NCI-H2107 (cell line): Measurements from ENCODE around the gene RSU1.
"Not testable (repeated sequence)": the region's sequence is repeated elsewhere in the genome, so short reads cannot be mapped to it uniquely, and the experiment has no call there.

Experiments
- DNase-seq: peaks from one replicate; lab custom pipeline; 2025; lab: John Stamatoyannopoulos, UW

RSU1 gene

GRCh38 chr10:16817125-16818019 is at the start of gene RSU1:
Gene RSU1, minus strand, starts transcription at chr10:16817424. Its CDS starts 343 bp downstream, at chr10:16817081.
- peak; percentile 91 for DNase-seq

DNA sequence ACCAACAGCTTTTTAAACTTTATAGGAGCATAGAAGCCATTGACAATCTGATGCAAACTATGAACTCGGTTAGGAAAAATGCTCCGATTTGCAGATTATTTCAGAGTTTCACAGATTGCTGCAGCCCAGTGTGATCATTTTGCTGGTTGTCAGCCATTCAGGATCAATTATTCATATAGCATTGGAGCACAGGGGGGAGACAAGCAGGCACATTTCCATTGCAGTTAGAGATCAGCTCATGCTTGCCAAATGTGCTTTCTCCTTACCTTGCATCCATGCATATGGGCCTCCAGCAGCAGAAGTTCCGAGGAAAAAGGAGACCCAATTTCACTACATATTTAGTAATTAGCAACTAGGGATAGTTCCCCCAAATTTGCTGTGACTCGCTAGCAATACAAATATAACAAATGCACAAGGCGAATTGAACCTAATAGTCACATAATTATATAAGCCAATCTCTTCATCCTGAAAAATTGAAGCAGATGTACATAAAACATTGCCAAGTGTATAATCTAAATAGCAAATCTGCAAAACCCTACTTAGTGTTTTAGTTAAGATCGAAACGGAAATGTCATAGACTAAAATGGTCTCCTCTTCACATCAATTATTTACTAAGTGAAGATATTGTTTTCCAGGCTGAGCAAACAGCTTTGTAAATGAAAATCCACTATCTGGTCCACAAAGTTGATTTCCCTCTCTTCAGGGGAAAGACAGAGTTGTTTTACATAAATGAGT is 49.5 kb upstream of the RSU1 start:
- no peak for DNase-seq

DNA sequence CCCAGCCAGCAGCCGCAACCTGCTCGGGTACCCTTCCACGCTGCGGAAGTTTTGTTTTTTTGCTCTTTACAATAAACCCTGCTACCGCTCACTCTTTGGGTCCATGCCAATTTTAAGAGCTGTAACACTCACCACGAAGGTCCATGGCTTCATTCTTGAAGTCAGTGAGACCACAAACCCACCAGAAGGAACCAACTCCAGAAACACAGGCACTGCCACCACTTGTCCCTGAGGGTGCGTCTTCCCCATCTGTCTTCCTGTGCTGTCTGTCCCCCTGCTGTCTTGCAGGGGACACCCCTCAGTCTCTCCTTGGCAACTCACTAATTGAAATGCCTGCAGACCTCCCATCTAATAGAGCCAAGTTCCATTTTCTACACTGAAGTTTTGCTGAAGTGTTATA is 48.5 kb upstream of the RSU1 start:
- no peak for DNase-seq

- no peak for DNase-seq
Measured at GRCh38 chr10:16863766-16864165, 46.5 kb upstream of the RSU1 start.

- DNase-seq = no peak
Measured at GRCh38 chr10:16857419-16857818, 40.2 kb upstream of the RSU1 start.

DNA sequence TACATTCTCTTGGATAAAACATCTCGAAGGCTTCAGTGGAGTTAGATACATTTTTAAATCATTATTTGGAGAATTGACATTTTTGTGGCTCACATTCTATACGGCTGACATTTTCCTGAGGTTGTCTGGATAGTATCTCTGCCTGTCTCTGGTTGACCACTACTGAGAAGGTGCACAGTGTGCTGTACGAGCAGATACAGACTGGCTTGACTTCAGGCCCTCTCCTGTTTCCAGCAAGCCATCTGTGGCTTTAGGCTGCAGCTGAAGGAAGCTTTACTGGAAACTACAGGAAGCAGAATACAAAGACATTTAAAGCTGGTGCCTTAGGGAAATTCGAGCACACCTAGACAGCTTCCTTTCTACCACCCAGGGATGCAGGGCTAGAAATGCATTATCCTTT is 39.3 kb upstream of the RSU1 start:
- no peak for DNase-seq

GRCh38 chr10:16856092-16856491 is 38.9 kb upstream of the RSU1 start:
- no peak for DNase-seq

GRCh38 chr10:16854623-16855022 is 37.4 kb upstream of the RSU1 start:
- no peak for DNase-seq

- no peak for DNase-seq
Measured at GRCh38 chr10:16853809-16854208, 36.6 kb upstream of the RSU1 start.

- no peak for DNase-seq
Measured at GRCh38 chr10:16853201-16853600, 36.0 kb upstream of the RSU1 start.

- no peak for DNase-seq
Measured at GRCh38 chr10:16852624-16853023, 35.4 kb upstream of the RSU1 start.

- DNase-seq = no peak
Measured at GRCh38 chr10:16848562-16849154, 31.4 kb upstream of the RSU1 start.

GRCh38 chr10:16847644-16848043 is 30.4 kb upstream of the RSU1 start:
- no peak for DNase-seq

GRCh38 chr10:16845248-16845647 is 28.0 kb upstream of the RSU1 start:
- DNase-seq = no peak

DNA sequence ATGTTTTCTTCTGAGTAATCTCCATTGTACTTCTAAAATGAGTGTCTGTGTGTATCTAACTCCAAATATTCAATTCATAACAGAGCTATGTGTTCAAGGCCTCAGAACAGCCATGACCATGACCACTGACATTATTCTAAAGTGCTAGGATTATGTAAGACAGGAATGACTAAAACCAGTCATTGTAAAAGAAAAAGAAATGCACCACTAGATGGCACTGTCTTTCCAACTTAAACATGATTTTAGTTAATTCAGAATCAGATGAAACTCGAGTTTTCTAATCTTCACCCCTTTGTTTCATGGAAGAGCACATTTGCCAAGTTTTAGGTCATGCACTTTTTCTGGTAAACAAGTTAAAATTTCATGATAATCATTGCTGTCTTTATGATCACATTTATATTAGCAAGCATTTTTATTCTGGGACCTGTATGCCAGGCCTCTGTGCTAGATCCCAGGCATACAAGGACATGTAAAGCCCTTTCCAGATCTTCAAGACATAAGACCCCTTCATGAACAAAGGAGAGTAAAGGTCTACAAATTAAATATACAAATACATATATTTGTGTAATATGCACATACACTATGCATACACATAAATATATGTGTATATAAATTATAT is 26.1 kb upstream of the RSU1 start:
- DNase-seq = no peak

GRCh38 chr10:16835228-16835627 is 18.0 kb upstream of the RSU1 start:
- DNase-seq = no peak

DNA sequence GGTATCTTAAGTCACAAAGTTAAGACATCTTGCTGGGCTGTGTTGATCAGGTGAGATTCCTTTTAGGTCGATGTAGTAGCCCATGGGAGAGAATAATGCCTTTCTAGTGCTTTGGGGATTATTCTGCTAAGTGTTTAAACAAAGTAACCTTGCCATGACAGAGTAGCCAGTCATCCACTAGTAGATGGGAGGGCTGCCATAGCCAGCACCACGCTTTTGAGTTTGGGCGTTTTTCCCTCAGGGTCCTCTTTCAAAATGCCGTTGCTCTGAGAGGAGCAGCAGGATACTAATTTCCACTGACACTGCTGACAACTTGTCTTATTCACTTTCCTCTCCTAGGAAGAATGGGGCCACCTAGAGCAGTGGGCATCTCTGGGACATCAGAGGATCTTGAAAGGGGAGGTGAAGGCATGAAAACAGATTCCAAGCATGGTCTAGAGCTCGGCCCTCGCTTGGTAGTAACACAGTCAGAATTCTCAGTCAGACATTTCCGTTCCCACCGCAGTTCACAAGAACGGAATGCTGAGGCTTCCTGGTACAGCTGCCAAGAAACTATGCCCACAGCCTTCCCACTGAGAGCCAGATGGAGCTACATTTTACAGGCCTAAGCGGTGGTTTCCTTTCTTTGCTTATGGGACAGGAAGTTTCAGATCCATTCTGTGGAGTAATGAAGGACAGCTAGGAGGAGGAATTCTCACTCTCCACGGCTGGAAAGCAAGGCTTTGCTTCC is 15.3 kb upstream of the RSU1 start:
- no peak for DNase-seq

DNA sequence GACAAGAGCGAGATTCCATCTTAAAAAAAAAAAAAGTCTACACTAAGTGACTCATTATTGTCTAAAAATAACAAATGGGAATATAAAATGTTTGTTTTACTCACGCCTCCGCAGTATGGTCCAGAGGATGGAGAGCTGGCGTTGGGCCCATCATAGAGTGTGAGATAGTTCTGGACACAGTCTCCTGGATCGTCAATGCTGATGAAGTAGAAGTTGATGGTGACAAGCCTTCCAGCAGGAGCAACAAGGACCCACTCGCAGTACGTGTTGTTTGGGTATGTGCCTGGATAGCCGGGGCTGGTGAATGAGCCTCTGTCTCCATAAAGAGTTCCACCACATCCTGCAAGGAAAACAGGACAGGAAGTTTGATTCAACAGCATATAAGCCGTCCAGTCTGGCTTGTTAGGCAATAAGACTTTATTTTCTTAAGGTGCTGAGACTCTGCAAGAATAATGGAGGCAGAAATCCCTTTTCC is 11.5 kb upstream of the RSU1 start:
- no peak for DNase-seq

- DNase-seq = no peak
Measured at GRCh38 chr10:16828114-16828568, 10.9 kb upstream of the RSU1 start.

DNA sequence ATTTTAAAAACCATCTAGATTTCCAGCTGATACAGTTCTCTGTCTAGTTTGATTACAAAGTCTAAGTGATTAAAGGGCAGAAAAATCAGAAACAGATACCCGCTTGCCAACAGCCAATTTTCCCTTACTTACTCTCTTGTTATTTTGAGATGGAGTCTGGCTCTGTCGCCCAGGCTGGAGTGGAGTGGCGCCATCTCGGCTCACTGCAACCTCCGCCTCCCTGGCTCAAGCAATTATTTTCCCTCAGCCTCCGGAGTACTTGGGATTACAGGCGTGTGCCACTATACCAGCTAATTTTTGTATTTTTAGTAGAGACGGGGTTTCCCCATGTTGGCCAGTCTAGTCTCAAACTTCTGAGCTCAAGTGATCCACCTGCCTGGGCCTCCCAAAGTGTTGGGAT is 10.2 kb upstream of the RSU1 start:
- not testable (repeated sequence) for DNase-seq

GRCh38 chr10:16822726-16823360 is 5.6 kb upstream of the RSU1 start:
- DNase-seq = no peak
